GM10266 (cell line): ENCODE measurements around the gene PACSIN2.

Experiments used
- DNase-seq: peaks from one replicate; pipeline ENCODE4 v3.0.0; 2012; ENCODE audit errors: extremely low spot score
- TF ChIP-seq, protein P1 (sequence below): IDR thresholded peaks from 2 replicates; pipeline ENCODE4 v1.5.1; 2012; ENCODE audit warnings: mild to moderate bottlenecking, low read depth; ENCODE audit not compliant: control insufficient read depth, insufficient read depth; ENCODE audit errors: missing control alignments

Gene PACSIN2

GRCh38 chr22:42991010-42991651 is 23.8 kb downstream of the PACSIN2 start:
- TF ChIP-seq, protein P1, sequence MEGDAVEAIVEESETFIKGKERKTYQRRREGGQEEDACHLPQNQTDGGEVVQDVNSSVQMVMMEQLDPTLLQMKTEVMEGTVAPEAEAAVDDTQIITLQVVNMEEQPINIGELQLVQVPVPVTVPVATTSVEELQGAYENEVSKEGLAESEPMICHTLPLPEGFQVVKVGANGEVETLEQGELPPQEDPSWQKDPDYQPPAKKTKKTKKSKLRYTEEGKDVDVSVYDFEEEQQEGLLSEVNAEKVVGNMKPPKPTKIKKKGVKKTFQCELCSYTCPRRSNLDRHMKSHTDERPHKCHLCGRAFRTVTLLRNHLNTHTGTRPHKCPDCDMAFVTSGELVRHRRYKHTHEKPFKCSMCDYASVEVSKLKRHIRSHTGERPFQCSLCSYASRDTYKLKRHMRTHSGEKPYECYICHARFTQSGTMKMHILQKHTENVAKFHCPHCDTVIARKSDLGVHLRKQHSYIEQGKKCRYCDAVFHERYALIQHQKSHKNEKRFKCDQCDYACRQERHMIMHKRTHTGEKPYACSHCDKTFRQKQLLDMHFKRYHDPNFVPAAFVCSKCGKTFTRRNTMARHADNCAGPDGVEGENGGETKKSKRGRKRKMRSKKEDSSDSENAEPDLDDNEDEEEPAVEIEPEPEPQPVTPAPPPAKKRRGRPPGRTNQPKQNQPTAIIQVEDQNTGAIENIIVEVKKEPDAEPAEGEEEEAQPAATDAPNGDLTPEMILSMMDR = no peak
- DNase-seq = no peak

DNA sequence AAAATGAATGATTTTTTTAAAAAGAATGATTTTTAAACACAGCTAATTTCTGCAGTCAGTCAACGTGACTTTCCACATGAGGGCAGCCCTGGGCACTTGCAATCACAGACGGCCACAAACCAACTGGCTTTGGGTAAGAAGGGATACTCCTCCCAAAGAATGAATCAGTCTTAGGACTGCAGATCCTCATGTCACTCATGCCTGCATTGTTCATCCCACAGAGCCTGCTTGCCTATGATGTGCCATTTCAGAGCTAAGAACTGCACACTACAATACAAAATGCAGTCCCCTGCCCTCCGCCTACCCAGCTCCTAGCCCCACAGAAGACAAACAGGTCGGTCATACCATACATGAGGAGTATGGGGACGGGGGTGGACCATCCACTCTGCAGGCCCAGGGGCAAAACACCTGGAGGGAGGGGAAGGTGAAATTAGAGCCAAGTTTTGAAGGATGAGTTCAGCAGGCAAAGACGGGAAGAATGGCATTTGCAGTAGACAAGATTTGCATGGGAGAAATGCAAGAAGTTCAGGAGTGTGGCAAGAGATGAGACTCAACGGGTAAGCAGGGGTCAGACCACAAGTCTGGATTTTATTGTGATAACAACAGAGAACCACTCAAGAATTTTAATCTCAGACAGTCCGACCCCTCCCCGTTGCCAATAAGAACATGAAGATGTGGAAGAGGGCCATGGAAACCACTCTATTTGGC is 24.7 kb downstream of the PACSIN2 start:
- DNase-seq = no peak
- TF ChIP-seq, protein P1 = no peak

- TF ChIP-seq, protein P1 = no peak
- no peak for DNase-seq
Observed at GRCh38 chr22:42986115-42986514, 28.8 kb downstream of the PACSIN2 start.

GRCh38 chr22:42985531-42985905 is 29.4 kb downstream of the PACSIN2 start:
- TF ChIP-seq, protein P1 = no peak
- no peak for DNase-seq

GRCh38 chr22:42984814-42985530 is 30.0 kb downstream of the PACSIN2 start:
- TF ChIP-seq, protein P1 = no peak
- no peak for DNase-seq

DNA sequence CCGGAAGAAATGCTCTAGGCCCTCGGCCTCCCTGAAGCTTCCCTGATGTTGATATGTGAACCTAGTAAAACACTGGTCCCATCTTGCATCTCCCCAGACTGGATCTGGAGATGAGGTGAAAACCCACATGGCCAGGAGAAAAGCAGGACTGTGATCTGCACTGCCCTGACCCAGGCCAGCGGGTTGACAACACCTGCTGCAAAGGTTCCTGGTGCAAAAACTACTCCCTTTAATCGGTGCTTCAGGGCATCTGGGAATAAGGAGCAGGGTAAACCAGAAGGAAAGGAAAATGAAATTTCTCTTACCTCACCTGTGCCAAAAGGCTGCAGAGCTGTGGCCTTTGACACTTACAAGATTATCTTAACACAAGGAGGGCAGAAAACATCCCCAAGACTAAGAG is 30.6 kb downstream of the PACSIN2 start:
- TF ChIP-seq, protein P1 = no peak
- no peak for DNase-seq

- TF ChIP-seq, protein P1 = no peak
Observed at GRCh38 chr22:42983470-42983869, 31.5 kb downstream of the PACSIN2 start.

More at GRCh38 chr22:42983470-42983869, 31.5 kb downstream of the PACSIN2 start:
- no peak for DNase-seq
